ENCODE results near the gene PAX2. TPM values are rescaled to one million over a fixed set of nuclear protein-coding genes. Genes with fewer than 3 reads are reported as not detected.

Gene PAX2
- total and polyA plus RNA-seq, 2 of the 8 experiments (the other 6 are each of a cell fraction or from before 2014, with no cell fraction given), result 0.02 TPM; not detected in 1

- no peak overlapping the region for H3K9ac ChIP-seq (replicated peaks in 1 of 4; ENCODE audit: extremely low read depth in 1 of 4, low read depth in 3 of 4, low read length in 3 of 4)
- H3K27me3 ChIP-seq (replicated peaks in 1 of 4; ENCODE audit: control insufficient read depth in 3 of 4, extremely low read depth in 1 of 4, insufficient read depth in 3 of 4, low read length in 3 of 4), result no peaks in the 10 kb centered on the region; a peak in 3 of 7 replicates
- no peaks in the 10 kb centered on the region for H4K20me1 ChIP-seq (replicated peaks in 1 of 2; ENCODE audit: control insufficient read depth in 1 of 2, insufficient read depth in 2 of 2, low read length in 2 of 2)
- H3K14ac ChIP-seq (ENCODE audit: insufficient read length), result no peak overlapping the region
- ChIA-PET POLR2A (ENCODE audit: partially characterized antibody) (interaction anchor here (1.2 kb wide), 1 partner anchor 15 kb away, joined by 3 read pairs; no protein-coding TSS in a partner anchor), CTCF (ENCODE audit: partially characterized antibody) (interaction anchor here (0.7 to 9.1 kb wide), 6 partner anchors 8 to 69 kb away, joined by 4 to 63 read pairs (median 6); partner anchors contain the start of gene PAX2)
- WGBS, 2 experiments (ENCODE audit: extremely low coverage in 1 of 2, insufficient coverage in 1 of 2, insufficient read length in 1 of 2, insufficient replicate concordance in 2 of 2, low coverage in 1 of 2, low lambda C conversion rate in 2 of 2, missing lambda C conversion rate in 1 of 2), result 92% methylated on average over 6 of the region's 10 CpGs; no CpG with 5 or more reads in 1 of the 2 experiments
- no peak overlapping the region for H2AFZ ChIP-seq (ENCODE audit: low read length)
- FAIRE-seq (no peak), DNase-seq (ENCODE audit: low read depth in 1 of 2, low spot score in 2 of 2) (no peak)
- H3K56ac ChIP-seq (replicated peaks; ENCODE audit: insufficient read length, low read depth, low read length), result no peak overlapping the region
- H3K23me2 ChIP-seq (ENCODE audit: low read depth, low read length), result no peaks in the 10 kb centered on the region; the same call in 1 of the 2 replicates
- H4K91ac ChIP-seq (replicated peaks; ENCODE audit: insufficient read length, low read length), result no peak overlapping the region
- H3K4ac ChIP-seq (replicated peaks; ENCODE audit: insufficient read length, low read depth, low read length), result no peak overlapping the region
- TF ChIP-seq TBP (IDR thresholded peaks at IDR 0.05; ENCODE audit: low read depth, low read length), result no peak
- TF ChIP-seq CBX5 (IDR thresholded peaks at IDR 0.05; ENCODE audit: low read depth, low read length), result no peak
- TF ChIP-seq POU5F1 (IDR thresholded peaks at IDR 0.05; ENCODE audit: low read depth, low read length), result no peak
- H2BK12ac ChIP-seq (ENCODE audit: low read depth, low read length), result no peak overlapping the region
- no peak overlapping the region for H2BK20ac ChIP-seq (ENCODE audit: low read length)
- H3K23ac ChIP-seq (ENCODE audit: insufficient read length), result no peak overlapping the region
- H2BK5ac ChIP-seq (ENCODE audit: low read depth, low read length), result no peak overlapping the region
- H3K4me1 ChIP-seq (replicated peaks in 1 of 4; ENCODE audit: control insufficient read depth in 3 of 4, insufficient read depth in 4 of 4, low read length in 3 of 4), result peaks cover 0 to 3% (median under 1%) of the 10 kb centered on the region in 4 experiments; a peak in 4 of 7 replicates
- H3K79me1 ChIP-seq (ENCODE audit: low read depth, low read length), result no peaks in the 10 kb centered on the region
- no peak overlapping the region; the same call in 1 of the 2 replicates for H4K8ac ChIP-seq (ENCODE audit: extremely low read depth, insufficient read depth, low read length)
- H3K4me3 ChIP-seq (ENCODE audit: extremely low read depth in 1 of 4, insufficient read depth in 2 of 4, low read depth in 3 of 4, low read length in 4 of 4), result no peak overlapping the region
- H2BK120ac ChIP-seq (replicated peaks; ENCODE audit: low read depth, low read length), result no peak overlapping the region
- H3K9me3 ChIP-seq (ENCODE audit: insufficient read depth in 2 of 2, low read depth in 1 of 2, low read length in 1 of 2), result no peaks in the 10 kb centered on the region
- no peaks in the 10 kb centered on the region for H3K36me3 ChIP-seq (ENCODE audit: control insufficient read depth in 2 of 4, insufficient read depth in 4 of 4, low read length in 3 of 4)
- H3K27ac ChIP-seq (ENCODE audit: low read depth, low read length), result no peak overlapping the region
- no peak overlapping the region for H3K18ac ChIP-seq (ENCODE audit: extremely low read depth, low read length)
- H2AK5ac ChIP-seq (ENCODE audit: low read depth, low read length), result no peak overlapping the region
- H3K79me2 ChIP-seq (ENCODE audit: control insufficient read depth in 1 of 2, insufficient read depth in 2 of 2, low read length in 2 of 2), result no peaks in the 10 kb centered on the region
- H4K5ac ChIP-seq (ENCODE audit: insufficient read length, low read depth, low read length), result no peak overlapping the region
- H3K4me2 ChIP-seq (ENCODE audit: insufficient read depth in 1 of 2, low read depth in 2 of 2, low read length in 2 of 2), result no peak overlapping the region
- H2BK15ac ChIP-seq (ENCODE audit: low read length), result no peak overlapping the region
These were observed 63.5 kb downstream of the PAX2 start for GRCh38 chr10:100808876-100809275.

Measured in H1 (cell line).